GM12873 (cell line): Measurements from ENCODE around the gene SH3TC1.

ENCODE experiments used
- TF ChIP-seq, protein P1 (sequence below): IDR thresholded peaks from 2 replicates; pipeline ENCODE4 v1.5.1; 2012; ENCODE audit warnings: low read depth, mild to moderate bottlenecking, moderate library complexity, low read length, control low read depth; ENCODE audit not compliant: insufficient read depth; ENCODE audit errors: missing control alignments

Gene SH3TC1

GRCh38 chr4:8198906-8199593 is at the start of gene SH3TC1:
SH3TC1 (plus strand) TSS chr4:8199290; CDS start chr4:8205195, 5,905 bp downstream.
- TF ChIP-seq, protein P1, sequence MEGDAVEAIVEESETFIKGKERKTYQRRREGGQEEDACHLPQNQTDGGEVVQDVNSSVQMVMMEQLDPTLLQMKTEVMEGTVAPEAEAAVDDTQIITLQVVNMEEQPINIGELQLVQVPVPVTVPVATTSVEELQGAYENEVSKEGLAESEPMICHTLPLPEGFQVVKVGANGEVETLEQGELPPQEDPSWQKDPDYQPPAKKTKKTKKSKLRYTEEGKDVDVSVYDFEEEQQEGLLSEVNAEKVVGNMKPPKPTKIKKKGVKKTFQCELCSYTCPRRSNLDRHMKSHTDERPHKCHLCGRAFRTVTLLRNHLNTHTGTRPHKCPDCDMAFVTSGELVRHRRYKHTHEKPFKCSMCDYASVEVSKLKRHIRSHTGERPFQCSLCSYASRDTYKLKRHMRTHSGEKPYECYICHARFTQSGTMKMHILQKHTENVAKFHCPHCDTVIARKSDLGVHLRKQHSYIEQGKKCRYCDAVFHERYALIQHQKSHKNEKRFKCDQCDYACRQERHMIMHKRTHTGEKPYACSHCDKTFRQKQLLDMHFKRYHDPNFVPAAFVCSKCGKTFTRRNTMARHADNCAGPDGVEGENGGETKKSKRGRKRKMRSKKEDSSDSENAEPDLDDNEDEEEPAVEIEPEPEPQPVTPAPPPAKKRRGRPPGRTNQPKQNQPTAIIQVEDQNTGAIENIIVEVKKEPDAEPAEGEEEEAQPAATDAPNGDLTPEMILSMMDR: no peak

DNA sequence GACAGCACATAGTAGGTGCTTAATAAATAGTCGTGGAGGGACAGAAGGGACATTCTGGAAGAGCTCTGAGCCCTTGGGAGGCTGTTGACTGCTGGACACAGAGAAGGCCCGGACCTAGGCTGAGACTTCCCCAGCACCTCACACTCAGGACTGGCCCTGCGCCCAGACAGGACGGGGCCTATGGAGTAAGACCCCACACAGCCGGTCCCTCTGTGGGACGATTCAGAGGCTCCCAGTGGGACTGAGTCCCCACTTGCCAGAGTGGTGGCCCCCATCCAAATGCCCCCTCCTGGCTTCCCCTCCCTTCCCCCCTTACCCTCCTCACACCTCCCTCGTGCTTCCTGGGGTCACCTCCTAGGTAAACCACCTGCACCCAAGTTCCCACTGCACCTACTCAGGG is 49.4 kb upstream of the SH3TC1 start:
- TF ChIP-seq, protein P1: no peak

DNA sequence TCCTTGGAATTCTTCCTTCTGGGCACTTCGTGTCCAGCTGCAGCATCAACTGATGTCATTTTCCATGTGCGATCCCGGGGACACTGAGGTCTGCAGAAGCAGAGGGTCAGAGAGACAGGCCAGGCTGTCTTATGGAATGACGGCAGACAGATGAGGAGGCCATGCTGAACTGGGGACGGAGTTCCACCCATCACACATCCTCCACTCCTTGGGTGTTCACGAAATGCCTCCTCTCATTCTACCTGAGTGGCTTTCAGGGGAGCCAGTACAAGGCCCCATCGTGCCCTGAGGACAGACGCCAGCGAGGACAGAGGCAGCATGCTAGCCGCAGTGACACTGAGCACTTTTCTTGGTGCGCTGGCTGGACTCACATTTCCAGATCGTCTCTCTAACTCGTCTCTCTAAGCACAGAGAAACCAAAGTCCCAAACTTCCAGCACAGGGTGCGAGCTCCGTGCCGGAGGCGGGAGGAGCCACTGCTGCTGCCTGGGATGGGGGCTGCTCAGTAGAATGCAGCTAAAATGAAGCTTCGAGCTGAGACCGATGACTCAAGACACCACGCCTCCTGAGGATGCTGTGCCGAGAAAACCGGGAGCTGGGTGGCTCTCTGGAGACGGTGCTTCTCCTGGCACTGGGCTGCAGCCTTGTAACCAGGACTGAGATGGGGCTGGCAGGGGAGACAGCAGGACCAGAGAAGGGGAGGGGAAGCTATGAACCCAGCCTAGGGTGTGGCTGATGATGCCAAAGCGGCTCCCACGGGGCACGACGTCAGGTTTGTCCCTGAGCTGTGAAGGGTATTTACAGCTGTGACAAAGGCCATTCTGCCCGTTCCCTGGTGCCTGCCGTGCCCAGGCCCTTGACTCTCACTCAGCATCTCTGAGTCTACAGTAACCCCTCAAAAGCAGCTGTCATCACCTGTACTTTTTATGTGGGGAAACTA is 48.7 kb upstream of the SH3TC1 start:
- TF ChIP-seq, protein P1: no peak

- TF ChIP-seq, protein P1: no peak
Observed at GRCh38 chr4:8151165-8151650, 47.9 kb upstream of the SH3TC1 start.

GRCh38 chr4:8152090-8152864 is 46.8 kb upstream of the SH3TC1 start:
- TF ChIP-seq, protein P1: no peak

DNA sequence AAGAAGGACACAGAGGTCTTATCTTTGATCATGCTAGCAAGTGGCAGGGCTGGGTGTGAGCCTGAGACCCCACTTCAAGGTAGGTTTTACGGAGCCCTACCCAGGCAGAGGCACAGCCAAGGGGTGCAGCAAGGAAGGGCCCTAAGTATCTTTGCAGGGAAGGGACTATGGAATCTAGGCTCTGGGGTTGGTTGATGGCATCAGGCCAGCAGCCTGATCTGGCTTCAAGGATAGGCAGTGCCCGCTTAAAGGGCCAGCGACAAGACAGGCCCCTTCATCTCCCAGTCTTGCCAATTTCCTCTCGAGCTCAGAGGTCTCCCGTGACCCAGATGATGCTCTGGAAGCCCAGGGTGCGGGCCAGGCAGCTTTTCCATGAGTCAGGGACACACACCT is 46.2 kb upstream of the SH3TC1 start:
- TF ChIP-seq, protein P1: no peak
